Smooth muscle cell (in vitro differentiated cells): ENCODE measurements around the gene USP24. TPM values are rescaled to one million over a fixed set of nuclear protein-coding genes. Genes with fewer than 3 reads are reported as not detected.

ENCODE experiments used
- DNase-seq: peaks from one replicate; lab custom pipeline; 2025; ENCODE audit not compliant: unreplicated experiment; lab: John Stamatoyannopoulos, UW
- H2AFZ ChIP-seq: fragments of 200-600 bp; sonication (generic); 2 replicates; pipeline ENCODE4 v1.6.0; 2016; ENCODE audit warnings: antibody characterized with exemption, low read depth, mild to moderate bottlenecking
- H3F3A ChIP-seq: fragments of 200-600 bp; sonication (generic); 2 replicates; pipeline ENCODE4 v1.6.0; 2017; ENCODE audit warnings: antibody characterized with exemption, low read depth
- H3K27ac ChIP-seq: fragments of 200-600 bp; sonication (generic); 2 replicates; pipeline ENCODE4 v1.5.1; 2016; ENCODE audit warnings: low read depth, mild to moderate bottlenecking
- H3K27me3 ChIP-seq: fragments of 200-600 bp; sonication (generic); 2 replicates; pipeline ENCODE4 v1.6.1; 2016; ENCODE audit warnings: low read depth, mild to moderate bottlenecking
- H3K36me3 ChIP-seq: fragments of 200-600 bp; sonication (generic); 2 replicates; pipeline ENCODE4 v1.5.1; 2016; ENCODE audit warnings: low read depth
- H3K4me1 ChIP-seq: fragments of 200-600 bp; sonication (generic); 2 replicates; pipeline ENCODE4 v1.5.1; 2016; ENCODE audit warnings: low read depth
- H3K4me2 ChIP-seq: fragments of 200-600 bp; sonication (generic); 2 replicates; pipeline ENCODE4 v1.6.0; 2016; ENCODE audit warnings: mild to moderate bottlenecking
- H3K4me3 ChIP-seq: fragments of 200-600 bp; sonication (generic); 2 replicates; pipeline ENCODE4 v1.5.1; 2016; ENCODE audit warnings: mild to moderate bottlenecking
- H3K79me2 ChIP-seq: fragments of 200-600 bp; sonication (generic); 2 replicates; pipeline ENCODE4 v1.6.0; 2016; ENCODE audit warnings: low read depth, mild to moderate bottlenecking
- H3K9ac ChIP-seq: fragments of 200-600 bp; sonication (generic); 2 replicates; pipeline ENCODE4 v1.6.0; 2016; ENCODE audit warnings: low read depth
- H3K9me3 ChIP-seq: fragments of 200-600 bp; sonication (generic); replicated peaks from 2 replicates; pipeline ENCODE4 v1.5.1; 2016; ENCODE audit warnings: low read depth
- H4K20me1 ChIP-seq: fragments of 200-600 bp; sonication (generic); 2 replicates; pipeline ENCODE4 v1.6.0; 2016; ENCODE audit warnings: low read depth
- CTCF ChIP-seq: fragments of 200-600 bp; sonication (generic); IDR thresholded peaks from 2 replicates; pipeline ENCODE4 v1.5.1; 2017; ENCODE audit warnings: borderline replicate concordance, mild to moderate bottlenecking, antibody characterized with exemption; ENCODE audit not compliant: insufficient read depth, poor library complexity, severe bottlenecking
- WGBS: methylation state at CpG from one replicate; pipeline ENCODE4 v1.1.7; 2016; ENCODE audit warnings: low lambda C conversion rate; 5-methylcytosine and 5-hydroxymethylcytosine counted together
- polyA plus RNA-seq: library from polyadenylated mRNA; unstranded; fragments of >200 nt; fragmentation: Nextera tagmentation; extraction: Ambion mirVana; gene quantifications from 2 replicates; pipeline ENCODE4 v1.2.1, GENCODE V29; 2016
- total RNA-seq: library from RNA; depleted of rRNA; stranded (reverse); fragments of >200 nt; gene quantifications from 2 replicates; pipeline ENCODE4 v1.2.3, GENCODE V29; 2014

USP24 gene
- total and polyA plus RNA-seq, 2 experiments from 2014 or later = 3.6 to 25.9 TPM

- 87% methylated on average over 11 of the region's 11 CpGs for WGBS
- TF ChIP-seq CTCF = no peak
- Histone ChIP-seq H3K4me1 (no peaks in the 10 kb centered on the region), H3K4me2 (no peak overlapping the region), H4K20me1 (no peaks in the 10 kb centered on the region), H3K9me3 (no peaks in the 10 kb centered on the region), H3K79me2 (no peaks in the 10 kb centered on the region), H3K36me3 (no peaks in the 10 kb centered on the region), H3K27ac (no peak overlapping the region), H3K27me3 (no peaks in the 10 kb centered on the region), H2AFZ (no peak overlapping the region), H3K4me3 (no peak overlapping the region), H3F3A (no peaks in the 10 kb centered on the region), H3K9ac (no peak overlapping the region)
- DNase-seq = no peak
Measured at GRCh38 chr1:55048453-55049270, 166.5 kb downstream of the USP24 start.

GRCh38 chr1:55047611-55048010, 167.6 kb downstream of the USP24 start:
- Histone ChIP-seq H3K27ac (no peak overlapping the region), H3K9me3 (no peaks in the 10 kb centered on the region), H3K79me2 (no peaks in the 10 kb centered on the region), H3K9ac (no peak overlapping the region), H3F3A (no peaks in the 10 kb centered on the region), H3K4me3 (no peak overlapping the region), H2AFZ (no peak overlapping the region), H4K20me1 (no peaks in the 10 kb centered on the region), H3K27me3 (peaks cover 4% of the 10 kb centered on the region), H3K36me3 (no peaks in the 10 kb centered on the region), H3K4me2 (no peak overlapping the region), H3K4me1 (no peaks in the 10 kb centered on the region)
- 89% methylated on average over 3 of the region's 3 CpGs for WGBS
- TF ChIP-seq CTCF = no peak
- DNase-seq = no peak

- Histone ChIP-seq H3K36me3 (no peaks in the 10 kb centered on the region), H3K27ac (no peak overlapping the region), H3K9me3 (no peaks in the 10 kb centered on the region), H3K9ac (no peak overlapping the region), H4K20me1 (no peaks in the 10 kb centered on the region), H3K4me3 (no peak overlapping the region), H2AFZ (no peak overlapping the region), H3K27me3 (peaks cover 10% of the 10 kb centered on the region), H3K4me2 (no peak overlapping the region), H3K4me1 (no peaks in the 10 kb centered on the region), H3K79me2 (no peaks in the 10 kb centered on the region), H3F3A (no peaks in the 10 kb centered on the region)
- DNase-seq = no peak
- WGBS = 92% methylated on average over 4 of the region's 4 CpGs
- no peak for TF ChIP-seq CTCF
Measured at GRCh38 chr1:55046871-55047270, 168.3 kb downstream of the USP24 start.

- WGBS = 98% methylated on average over 10 of the region's 10 CpGs
- no peak overlapping the region for H3K9ac ChIP-seq
- no peaks in the 10 kb centered on the region for H3F3A ChIP-seq
- peaks cover 25% of the 10 kb centered on the region for H3K27me3 ChIP-seq
- H3K4me3 ChIP-seq = no peak overlapping the region
- no peaks in the 10 kb centered on the region for H3K36me3 ChIP-seq
- H3K79me2 ChIP-seq = no peaks in the 10 kb centered on the region
- DNase-seq = no peak
- H3K4me1 ChIP-seq = peaks cover 2% of the 10 kb centered on the region
- H2AFZ ChIP-seq = no peak overlapping the region
- no peaks in the 10 kb centered on the region for H4K20me1 ChIP-seq
- no peak overlapping the region for H3K4me2 ChIP-seq
- TF ChIP-seq CTCF = no peak
- no peak overlapping the region for H3K27ac ChIP-seq
- no peaks in the 10 kb centered on the region for H3K9me3 ChIP-seq
Measured at GRCh38 chr1:55045430-55045829, 169.7 kb downstream of the USP24 start.
